HG02981 (cell line): ENCODE measurements around the gene GIGYF2.
A peak's percentile ranks its signal among the peaks of the same experiment; 100 is the strongest.

Source experiments
- ATAC-seq: cut with Tn5 transposase; IDR thresholded peaks from one replicate; pipeline ENCODE4 v1.9.1; 2021; ENCODE audit warnings: mild to moderate bottlenecking, moderate library complexity; ENCODE audit not compliant: unreplicated experiment

Gene GIGYF2

DNA sequence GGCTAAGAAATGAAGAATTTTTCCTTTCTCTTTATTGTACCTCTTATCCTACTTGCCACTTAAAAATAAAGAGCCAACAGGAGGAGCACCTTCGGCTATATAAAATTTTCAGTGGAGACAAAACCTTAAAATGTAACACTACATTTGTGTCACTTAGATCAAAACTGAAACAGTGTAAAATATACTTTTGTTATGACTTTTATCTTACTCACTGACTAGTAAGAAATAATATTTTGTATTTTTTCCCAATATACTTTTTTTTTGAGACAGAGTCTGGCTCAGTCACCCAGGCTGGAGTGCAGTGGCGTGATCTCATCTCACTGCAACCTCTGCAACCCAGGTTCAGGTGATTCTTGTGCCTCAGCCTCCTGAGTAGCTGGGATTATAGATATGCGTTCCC, 50.9 kb downstream of the GIGYF2 start:
- ATAC-seq: no peak

DNA sequence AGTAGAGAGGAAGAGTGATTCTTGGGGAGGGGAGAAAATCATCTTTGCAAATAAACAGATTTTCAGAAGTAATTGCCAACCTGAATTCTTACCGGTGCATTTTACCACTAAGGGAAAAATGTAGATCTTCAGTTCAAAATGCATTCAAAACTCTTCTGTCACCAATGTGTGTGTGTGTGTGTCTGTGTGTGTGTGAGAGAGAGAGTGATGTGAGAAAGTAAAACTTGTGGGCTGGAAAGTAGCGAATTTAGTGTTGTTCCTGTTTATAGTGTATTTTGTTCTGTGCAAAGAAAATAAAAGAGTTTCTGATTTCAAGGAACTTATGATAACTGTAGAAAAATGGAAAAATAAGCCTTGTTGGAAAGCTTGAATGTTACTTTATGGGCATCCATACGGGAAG, 52.2 kb downstream of the GIGYF2 start:
- ATAC-seq: no peak

DNA sequence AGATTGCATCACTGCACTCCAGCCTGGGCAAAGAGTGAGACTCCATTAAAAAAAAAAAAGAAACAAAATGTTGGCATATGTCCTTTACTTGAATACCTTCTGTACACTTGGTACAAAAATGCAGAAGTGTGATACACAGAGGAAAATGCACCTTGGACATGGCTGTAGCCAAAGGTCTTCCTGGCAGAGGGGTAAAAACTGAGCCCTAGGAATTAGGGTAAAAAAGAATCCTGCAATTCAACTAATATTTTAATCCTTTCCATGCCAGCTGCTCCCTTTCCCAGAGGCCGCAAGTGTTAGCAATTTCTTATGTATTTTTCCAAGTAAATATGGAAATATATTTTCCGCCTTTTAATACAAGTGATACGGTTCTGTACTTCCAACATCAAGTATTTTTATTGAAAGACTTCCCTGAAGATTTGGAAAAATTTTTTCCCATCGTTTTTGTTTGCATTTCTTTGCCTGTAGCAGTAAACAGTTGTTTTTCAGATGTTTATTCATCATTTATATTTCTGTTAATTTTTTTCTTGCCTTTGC, 53.1 kb downstream of the GIGYF2 start:
- ATAC-seq: no peak

DNA sequence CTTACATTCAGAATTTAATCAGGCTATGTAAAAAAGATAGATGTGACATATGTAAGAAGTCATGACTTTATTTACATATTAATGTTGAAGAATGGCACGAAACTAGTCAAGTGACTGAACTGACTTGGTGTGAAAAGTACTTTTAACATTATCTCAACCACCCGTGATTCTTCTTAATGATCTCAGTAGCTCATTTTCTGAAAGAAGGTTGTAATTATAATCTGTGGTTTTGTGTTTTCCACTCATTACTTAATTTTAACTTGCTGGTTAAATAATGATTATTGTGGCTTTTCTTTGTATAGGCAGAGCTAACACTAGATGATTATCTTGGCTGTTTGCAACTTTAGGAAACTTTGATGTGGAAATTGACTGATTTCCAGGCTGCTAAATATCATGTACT, 60.8 kb downstream of the GIGYF2 start:
- ATAC-seq: no peak

DNA sequence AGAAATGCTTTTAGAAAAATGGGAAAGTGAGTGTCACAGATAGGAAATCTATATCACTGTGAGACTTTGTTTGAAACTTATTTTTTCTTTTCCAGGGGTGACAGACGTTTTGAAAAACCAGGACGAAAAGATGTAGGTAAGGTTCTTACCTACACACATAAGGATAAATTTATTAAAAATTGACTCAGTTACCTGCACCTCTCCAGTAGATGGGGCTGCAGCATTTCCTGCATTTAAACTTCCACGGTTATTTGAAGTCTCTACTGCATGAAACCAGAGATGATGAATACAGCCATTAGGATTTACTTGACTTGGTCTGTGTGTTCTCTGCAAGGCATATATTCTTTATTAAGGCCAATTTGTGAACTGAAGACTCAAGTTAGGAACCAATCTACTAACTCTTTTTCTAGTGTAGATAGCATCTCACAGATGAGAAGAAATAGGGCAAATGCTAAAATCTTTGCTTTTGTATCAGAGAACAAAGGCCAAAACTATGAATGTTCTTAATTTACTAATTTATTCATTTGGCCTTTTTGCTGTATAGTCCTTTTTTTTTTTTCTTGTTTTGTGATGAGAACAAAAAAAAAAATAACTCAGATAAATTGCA, 64.3 kb downstream of the GIGYF2 start:
- no peak for ATAC-seq

DNA sequence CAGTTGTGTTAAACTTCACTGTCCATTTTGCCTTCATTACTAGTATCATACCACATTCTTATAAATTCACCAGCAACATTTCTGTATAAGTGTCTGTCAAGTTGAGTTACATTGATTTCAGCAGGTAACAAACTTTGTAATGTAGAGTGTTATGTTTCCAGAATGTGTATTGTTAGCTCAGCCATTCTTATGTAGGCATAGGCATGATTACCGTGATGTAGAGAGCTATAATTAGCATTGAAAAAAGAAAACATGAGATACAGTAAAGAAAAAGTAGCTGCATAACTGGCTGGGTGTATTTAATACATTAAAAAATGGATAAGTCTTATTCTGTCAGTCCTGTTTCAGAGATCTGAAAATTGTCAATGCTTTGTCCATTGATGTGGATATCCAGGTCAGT, 70.7 kb downstream of the GIGYF2 start:
- ATAC-seq: no peak

DNA sequence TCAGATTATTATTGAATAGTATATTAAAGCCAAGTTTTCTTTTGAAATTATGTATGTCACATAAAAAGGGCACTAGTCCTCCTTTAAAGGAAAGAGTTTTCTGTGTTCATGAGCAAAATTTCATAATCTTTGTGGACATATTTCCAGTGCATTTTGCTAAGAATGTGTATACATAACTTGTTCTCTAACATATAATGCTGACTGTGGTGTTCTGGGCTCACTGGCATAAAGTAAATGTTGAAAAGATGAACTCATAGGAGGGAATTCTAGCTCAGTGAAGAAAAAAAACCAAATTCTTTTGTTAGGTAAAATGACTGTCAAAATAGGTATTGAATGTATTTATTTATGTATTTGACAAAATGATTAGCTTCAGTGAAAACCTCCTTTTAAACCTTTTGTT, 73.1 kb downstream of the GIGYF2 start:
- no peak for ATAC-seq

DNA sequence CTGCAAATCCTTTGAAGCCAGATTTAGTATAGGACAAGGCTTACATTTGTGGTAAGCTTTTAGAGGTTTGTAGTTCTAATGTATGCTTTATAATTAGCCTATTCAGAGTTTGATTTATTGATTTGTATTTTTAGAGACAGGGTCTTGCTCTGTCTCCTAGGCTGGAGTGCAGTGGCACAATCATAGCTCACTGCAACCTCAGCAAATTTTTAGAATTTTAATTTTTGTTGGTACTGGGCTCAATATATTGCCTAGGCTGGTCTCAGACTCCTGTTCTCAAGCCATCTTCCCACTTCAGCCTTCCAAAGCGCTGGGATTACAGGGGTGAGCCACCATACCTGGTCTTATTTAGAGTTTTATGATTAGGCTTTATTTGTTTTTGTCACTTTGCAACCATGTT, 74.7 kb downstream of the GIGYF2 start:
- no peak for ATAC-seq

DNA sequence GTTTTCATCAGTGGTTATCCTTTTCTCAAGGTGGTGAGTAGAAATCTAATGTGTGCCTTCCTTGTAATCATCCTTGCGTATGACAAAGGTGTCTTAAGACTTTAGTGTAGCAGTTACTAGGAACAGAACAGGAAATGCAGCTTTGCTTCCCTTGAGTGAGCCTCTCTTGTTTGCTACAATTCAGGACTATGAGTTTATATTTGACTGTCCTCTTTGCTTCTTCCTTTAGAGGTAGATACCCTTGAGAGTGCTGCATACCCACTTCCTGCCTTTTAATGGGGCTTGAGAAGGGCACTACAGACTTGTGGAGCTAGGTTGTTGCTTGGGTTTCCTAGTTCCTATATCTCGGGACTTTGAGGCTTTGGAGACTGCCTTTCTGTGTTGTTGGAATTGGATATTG, 75.4 kb downstream of the GIGYF2 start:
- peak; percentile 89 for ATAC-seq

DNA sequence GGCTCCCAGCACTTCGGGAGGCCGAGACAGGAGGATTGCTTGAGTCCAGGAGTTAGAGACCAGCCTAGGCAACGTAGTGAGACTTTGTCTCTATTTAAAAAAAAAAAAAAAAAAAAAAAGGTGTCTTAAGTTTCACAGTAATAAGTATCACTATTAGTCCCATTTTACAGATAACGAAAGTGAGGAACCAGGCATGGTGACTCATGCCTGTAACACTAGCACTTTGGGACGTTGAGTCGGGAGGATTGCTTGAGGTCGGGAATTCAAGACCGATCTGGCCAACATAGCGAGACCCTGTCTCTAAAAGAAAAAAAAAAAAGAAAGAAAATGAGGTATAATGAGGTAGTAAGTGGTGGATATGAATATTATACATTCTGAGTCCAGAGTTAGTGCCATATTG, 76.7 kb downstream of the GIGYF2 start:
- no peak for ATAC-seq

DNA sequence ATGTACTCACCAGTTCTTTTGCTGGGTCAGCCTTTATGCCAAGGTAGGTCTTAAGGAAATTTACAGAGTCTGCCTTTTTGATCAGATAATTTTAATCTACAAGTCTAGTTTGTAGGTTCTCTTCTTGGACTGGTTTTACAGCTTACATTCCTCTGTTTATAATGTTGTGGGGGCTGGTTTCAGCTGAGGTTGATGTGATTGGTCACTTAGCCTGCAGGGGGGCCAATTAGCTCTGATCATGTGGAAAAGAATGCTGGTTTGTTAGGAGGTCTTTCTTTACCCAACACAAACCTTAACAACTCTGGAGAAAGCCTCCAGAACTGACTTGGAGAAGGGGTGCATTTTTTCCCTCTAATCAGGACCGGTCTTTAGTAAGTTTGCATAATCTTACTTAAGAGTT, 79.3 kb downstream of the GIGYF2 start, which contains the start of gene KCNJ13:
TSS of gene KCNJ13 (minus strand) at position 131 of the 400 bp plus-strand sequence. CDS start 5,203 bp downstream, outside the sequence.
- ATAC-seq: no peak

DNA sequence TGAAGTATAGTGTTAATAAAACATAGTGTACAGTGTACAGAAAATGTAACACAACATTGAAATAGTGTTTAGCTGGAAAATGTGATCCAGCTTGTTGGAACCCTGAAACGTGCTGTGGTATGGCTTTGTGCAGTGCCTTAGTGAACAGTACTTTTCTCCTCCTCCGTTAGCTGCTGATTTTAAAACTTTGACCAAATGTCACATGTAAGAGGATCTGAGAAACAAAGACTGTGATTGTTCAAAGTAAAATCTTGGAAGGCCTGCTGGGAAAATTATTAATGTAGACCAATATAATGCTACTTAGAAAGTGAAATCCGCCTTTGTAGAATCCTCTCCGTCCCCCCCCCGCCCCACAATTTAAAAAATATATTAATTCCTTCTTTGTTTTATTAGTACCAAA, 80.1 kb downstream of the GIGYF2 start:
- ATAC-seq: no peak

DNA sequence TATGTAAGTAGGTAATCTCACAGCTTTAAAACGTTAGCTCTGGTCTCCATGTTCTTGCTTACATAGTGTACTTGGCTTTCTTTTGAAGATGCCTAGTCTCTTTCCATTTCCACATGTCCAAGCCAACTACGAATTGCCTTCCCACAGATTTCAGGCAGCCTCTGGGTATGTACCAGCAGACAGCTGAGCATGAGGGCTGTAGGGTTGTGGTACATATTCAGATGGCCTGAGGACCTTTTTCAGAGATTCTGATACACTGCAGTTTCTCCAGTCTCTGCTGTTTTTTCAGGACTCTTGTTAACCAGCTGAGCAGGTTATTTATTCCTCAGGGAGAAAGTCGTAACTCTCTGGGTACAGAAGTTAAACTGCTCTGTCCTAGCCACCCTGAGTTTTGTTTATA, 82.3 kb downstream of the GIGYF2 start:
- ATAC-seq: no peak

DNA sequence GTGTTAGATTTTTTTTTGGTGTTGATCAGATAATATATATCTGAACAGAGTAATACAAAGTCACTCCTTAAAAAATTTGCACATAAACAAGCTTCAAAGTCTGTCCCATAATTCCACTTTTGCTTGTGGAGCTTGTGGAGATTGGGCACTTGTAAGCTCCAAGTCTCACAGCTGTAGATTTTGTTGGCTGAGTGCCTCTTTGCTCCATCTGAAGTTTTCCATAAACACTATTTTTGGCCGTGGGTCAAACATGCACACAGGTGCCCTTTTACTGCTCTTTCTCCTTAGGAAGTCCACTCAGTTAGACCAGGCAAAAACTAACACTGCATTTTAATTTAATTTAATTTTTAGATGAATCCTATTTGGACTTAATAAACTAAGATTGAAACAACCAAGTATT, 82.8 kb downstream of the GIGYF2 start:
- ATAC-seq: no peak

DNA sequence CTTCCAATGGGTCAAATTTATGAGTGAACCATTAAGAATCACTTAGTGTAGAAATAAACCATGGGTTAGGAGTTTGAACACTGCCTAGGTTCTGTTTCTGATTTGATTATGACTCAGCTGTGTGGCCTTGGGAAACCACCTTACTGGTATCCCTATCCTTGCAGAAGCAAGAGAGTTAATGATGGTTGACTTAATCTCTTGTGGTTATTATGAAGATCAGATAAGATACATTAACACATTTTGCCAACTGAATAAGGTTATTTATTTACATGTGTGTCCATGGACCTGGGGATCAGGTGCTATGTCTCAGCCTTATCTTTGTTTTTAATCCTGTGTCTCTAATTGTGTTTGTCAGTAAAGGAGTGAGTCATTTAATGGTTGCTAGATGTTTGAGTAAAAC, 84.6 kb downstream of the GIGYF2 start:
- ATAC-seq: peak; percentile 98

DNA sequence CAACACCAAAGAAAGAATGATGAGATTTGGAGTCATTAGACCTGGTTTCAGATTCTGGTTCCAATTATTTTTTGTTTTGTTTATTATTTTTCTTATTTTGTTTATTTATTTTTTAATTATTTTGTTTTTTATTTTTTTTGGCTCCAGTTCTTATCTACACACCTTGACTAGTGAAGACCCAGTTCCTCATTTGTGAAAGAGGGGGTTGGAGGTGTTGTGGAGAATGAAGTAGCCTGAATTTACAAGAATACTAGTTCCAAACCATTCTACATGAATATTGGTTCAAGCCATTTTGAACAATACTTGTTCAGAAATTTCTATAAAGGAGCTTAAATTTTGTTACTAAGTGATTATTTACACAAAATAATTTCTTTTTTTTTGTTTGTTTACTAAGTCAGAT, 86.1 kb downstream of the GIGYF2 start:
- no peak for ATAC-seq

DNA sequence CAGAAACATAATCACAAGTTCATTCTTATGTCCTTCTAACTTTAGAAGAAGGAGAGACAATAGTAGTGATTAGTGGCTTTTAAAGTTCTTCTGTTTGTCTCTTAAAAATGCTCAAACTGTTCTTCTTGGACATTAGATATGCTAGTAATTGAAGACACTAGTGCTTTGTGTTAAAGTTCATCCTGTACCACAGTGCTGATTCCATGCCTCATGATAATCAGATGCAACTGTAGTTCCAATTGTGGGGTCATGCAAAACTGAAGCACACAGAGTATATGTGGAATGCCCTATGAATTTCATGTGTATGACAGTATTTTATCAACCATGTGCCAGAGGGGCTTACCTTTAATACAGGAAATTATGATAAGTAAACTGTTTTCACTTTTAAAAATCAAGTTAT, 90.7 kb downstream of the GIGYF2 start:
- ATAC-seq: no peak

DNA sequence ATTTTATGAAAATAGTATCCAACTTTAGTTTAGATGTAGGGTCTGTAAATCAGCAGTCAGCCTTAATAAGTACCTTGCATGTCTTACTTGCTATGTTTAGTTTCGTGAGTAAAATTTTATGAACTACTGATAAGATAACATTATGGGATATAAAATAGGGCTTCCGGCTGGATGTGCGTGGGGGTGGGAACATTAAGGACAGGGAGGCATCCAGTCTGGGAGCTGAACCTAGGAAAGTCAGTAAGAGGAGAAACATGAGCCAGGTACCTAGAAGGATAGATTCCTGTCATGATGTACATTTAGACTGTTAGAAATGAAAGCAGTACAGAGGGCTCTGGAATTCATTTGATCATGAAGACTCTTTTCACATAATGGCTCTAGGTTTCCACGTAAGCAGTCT, 92.0 kb downstream of the GIGYF2 start:
- no peak for ATAC-seq

DNA sequence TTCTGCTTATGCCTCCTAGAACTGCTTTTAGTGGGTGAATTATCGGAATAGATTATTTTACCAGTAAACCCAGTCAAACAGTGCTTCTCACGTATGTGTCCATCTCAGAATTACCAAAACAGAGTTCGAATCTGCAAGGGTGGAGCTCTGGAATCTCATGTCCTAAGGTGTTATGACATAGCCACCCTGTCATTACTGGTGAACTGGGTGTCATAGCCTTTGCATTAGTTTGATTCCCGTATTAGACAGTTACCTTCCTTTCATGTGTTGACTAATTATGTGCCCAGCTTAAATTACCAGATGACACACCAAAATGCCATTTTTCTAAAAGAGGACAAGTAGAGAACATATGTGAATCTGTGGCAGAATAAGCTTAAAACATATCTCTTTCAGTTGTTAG, 94.4 kb downstream of the GIGYF2 start:
- no peak for ATAC-seq

DNA sequence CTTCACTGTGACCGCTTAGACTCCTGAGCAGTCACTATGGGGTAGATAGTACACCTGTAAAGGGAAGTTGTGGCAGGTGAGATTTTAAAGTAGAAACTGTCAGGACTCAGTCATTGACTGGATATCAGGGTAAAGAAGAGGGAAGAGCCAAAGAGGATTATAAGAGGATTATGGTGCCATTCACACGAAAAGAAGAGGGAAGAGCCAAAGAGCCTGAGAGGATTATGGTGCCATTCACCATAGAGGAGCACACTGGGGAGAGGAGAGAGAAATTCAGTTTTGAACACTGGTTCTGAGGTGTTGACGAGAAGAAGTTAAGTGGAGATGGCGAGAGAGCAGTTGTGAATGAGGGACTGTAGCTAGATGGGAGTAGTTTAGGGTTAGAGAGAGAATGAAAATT, 96.1 kb downstream of the GIGYF2 start:
- ATAC-seq: no peak

DNA sequence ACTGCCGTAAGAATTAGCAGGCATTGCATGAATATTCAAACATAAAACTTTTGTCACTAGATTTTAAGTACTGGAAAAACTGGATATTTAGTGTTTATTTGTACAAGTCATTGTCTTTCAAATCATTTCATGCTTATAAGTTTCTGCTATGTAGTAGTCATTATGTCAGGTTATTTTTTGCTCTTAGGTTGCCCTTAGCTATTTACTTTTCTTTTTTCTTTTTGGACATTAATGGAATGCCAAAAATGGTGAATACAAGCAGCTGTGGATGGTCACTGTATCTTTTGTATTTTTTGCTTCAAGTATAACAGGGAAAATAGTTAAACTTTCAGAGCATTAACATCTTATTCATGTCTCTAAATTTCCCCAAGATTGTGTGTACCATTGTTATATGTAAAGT, 97.8 kb downstream of the GIGYF2 start:
- no peak for ATAC-seq

DNA sequence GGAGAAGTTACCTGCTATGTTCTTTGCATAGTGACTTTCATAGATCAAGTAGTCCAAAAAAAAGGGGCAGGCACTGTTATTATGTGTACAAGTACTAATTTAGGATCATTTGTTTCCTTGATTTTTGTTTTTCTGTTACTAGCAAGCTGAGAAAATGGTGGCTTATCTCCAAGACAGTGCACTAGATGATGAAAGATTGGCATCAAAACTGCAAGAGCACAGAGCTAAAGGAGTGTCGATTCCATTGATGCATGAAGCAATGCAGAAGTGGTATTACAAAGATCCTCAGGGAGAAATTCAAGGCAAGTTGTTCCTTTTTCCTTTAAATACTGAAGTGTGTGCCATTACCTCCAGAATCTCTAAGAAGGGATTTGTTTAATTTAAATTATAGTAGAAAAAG, 98.8 kb downstream of the GIGYF2 start:
- no peak for ATAC-seq

DNA sequence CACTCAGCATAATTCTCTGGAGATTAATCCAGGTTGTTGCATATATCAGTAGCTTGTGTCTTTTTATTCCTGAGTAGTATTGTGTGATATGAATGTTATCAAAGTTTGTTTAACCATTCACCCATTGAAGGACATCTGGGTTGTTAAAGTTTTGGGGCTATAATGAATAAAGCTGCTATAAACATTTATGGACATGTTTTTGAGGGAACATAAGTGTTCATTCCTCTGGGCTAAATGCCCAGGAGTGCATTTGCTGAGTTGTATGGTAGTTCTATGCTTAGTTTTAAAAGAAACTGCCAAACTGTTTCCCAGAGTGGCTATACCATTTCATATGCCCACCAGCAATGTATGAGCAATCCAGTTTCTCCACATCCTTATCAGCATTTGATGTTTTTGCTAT, 101.1 kb downstream of the GIGYF2 start:
- ATAC-seq: no peak
